Astrocyte (in vitro differentiated cells and primary cell): Measurements from ENCODE around the gene KANSL1L. TPM values are rescaled to one million over a fixed set of nuclear protein-coding genes. Genes with fewer than 3 reads are reported as not detected.

Experiments used
- DNase-seq: peaks from one replicate; pipeline ENCODE4 v3.0.0-alpha.2; 2010; ENCODE audit warnings: low read depth
- FAIRE-seq: peaks from 2 replicates; lab custom pipeline; 2011; peaks lifted over from hg19 to GRCh38; lab: Jason Lieb, UNC
- H2AFZ ChIP-seq: 2 replicates; pipeline ENCODE4 v1.6.0; 2012; ENCODE audit warnings: low read depth, low read length, inconsistent platforms
- H3K27ac ChIP-seq: 2 replicates; pipeline ENCODE4 v1.5.1; 2011; ENCODE audit warnings: low read depth, low read length, inconsistent platforms
- H3K27me3 ChIP-seq: 2 replicates; pipeline ENCODE4 v1.6.0; 2011; ENCODE audit warnings: low read length, inconsistent platforms; ENCODE audit not compliant: insufficient read depth
- H3K36me3 ChIP-seq: 2 replicates; pipeline ENCODE4 v1.5.1; 2011; ENCODE audit warnings: low read length, inconsistent platforms; ENCODE audit not compliant: insufficient read depth
- H3K4me1 ChIP-seq: 2 replicates; pipeline ENCODE4 v1.5.1; 2011; ENCODE audit warnings: low read length, inconsistent platforms; ENCODE audit not compliant: insufficient read depth
- H3K4me2 ChIP-seq: 2 replicates; pipeline ENCODE4 v1.6.0; 2012; ENCODE audit warnings: low read length, inconsistent platforms
- H3K4me3 ChIP-seq: 2 replicates; pipeline ENCODE4 v1.5.1; 2011; ENCODE audit warnings: low read depth, mild to moderate bottlenecking, low read length, inconsistent platforms; ENCODE audit not compliant: insufficient read depth
- H3K79me2 ChIP-seq: 2 replicates; pipeline ENCODE4 v1.6.0; 2012; ENCODE audit warnings: mild to moderate bottlenecking, low read length, inconsistent platforms; ENCODE audit not compliant: insufficient read depth
- H3K9ac ChIP-seq: 2 replicates; pipeline ENCODE4 v1.6.0; 2012; ENCODE audit warnings: mild to moderate bottlenecking, low read length, inconsistent platforms
- H3K9me3 ChIP-seq: 2 replicates; pipeline ENCODE4 v1.5.1; 2012; ENCODE audit warnings: low read depth, mild to moderate bottlenecking, low read length, inconsistent platforms; ENCODE audit not compliant: insufficient read depth
- H4K20me1 ChIP-seq: 2 replicates; pipeline ENCODE4 v1.6.0; 2012; ENCODE audit warnings: low read length, inconsistent platforms; ENCODE audit not compliant: insufficient read depth
- H3K27ac Mint-ChIP-seq: one replicate; pipeline ENCODE4 v1.8.0; 2021; ENCODE audit warnings: mild to moderate bottlenecking, mixed read lengths; ENCODE audit not compliant: unreplicated experiment
- H3K27me3 Mint-ChIP-seq: one replicate; pipeline ENCODE4 v1.8.0; 2021; ENCODE audit warnings: low read depth, mixed read lengths; ENCODE audit not compliant: unreplicated experiment
- H3K36me3 Mint-ChIP-seq: one replicate; pipeline ENCODE4 v1.8.0; 2021; ENCODE audit warnings: low read depth, mixed read lengths; ENCODE audit not compliant: unreplicated experiment
- H3K4me1 Mint-ChIP-seq: one replicate; pipeline ENCODE4 v1.8.0; 2021; ENCODE audit warnings: low read depth, mixed read lengths; ENCODE audit not compliant: unreplicated experiment
- H3K4me3 Mint-ChIP-seq: one replicate; pipeline ENCODE4 v1.8.0; 2021; ENCODE audit warnings: mild to moderate bottlenecking, moderate library complexity, mixed read lengths; ENCODE audit not compliant: unreplicated experiment
- H3K9me3 Mint-ChIP-seq: one replicate; pipeline ENCODE4 v1.8.0; 2021; ENCODE audit warnings: mild to moderate bottlenecking, mixed read lengths; ENCODE audit not compliant: unreplicated experiment
- CTCF ChIP-seq: IDR thresholded peaks from 2 replicates; pipeline ENCODE4 v1.5.1; 2011; ENCODE audit warnings: low read depth, mild to moderate bottlenecking, inconsistent platforms, low read length, moderate library complexity; ENCODE audit not compliant: insufficient read depth
- EZH2 ChIP-seq: IDR thresholded peaks from 2 replicates; pipeline ENCODE4 v1.6.1; 2012; ENCODE audit warnings: mild to moderate bottlenecking, low read length, inconsistent platforms; ENCODE audit not compliant: insufficient read depth
- total RNA-seq: library from RNA; stranded (reverse); gene quantifications from 2 replicates; pipeline ENCODE4 v1.2.1, GENCODE V29; 2021

The KANSL1L gene
- total RNA-seq, 1 donor from 2014 or later = 7.5 TPM

- no peaks in the 10 kb centered on the region for H3K4me1 ChIP-seq
- Mint-ChIP-seq H3K36me3 (peaks cover 2% of the 10 kb centered on the region), H3K27me3 (no peaks in the 10 kb centered on the region), H3K9me3 (no peaks in the 10 kb centered on the region), H3K4me3 (no peak overlapping the region), H3K27ac (no peak overlapping the region), H3K4me1 (peaks cover 6% of the 10 kb centered on the region)
- no peak overlapping the region for H2AFZ ChIP-seq
- H4K20me1 ChIP-seq = no peaks in the 10 kb centered on the region
- no peak overlapping the region for H3K4me3 ChIP-seq
- H3K36me3 ChIP-seq = no peaks in the 10 kb centered on the region
- H3K79me2 ChIP-seq = no peaks in the 10 kb centered on the region
- no peaks in the 10 kb centered on the region for H3K9me3 ChIP-seq
- no peak overlapping the region for H3K4me2 ChIP-seq
- FAIRE-seq = no peak
- no peak overlapping the region for H3K27ac ChIP-seq
- H3K27me3 ChIP-seq = no peaks in the 10 kb centered on the region
- TF ChIP-seq CTCF (no peak), EZH2 (no peak)
- H3K9ac ChIP-seq = no peak overlapping the region
- DNase-seq = no peak
Measured at GRCh38 chr2:210072493-210072892, 98.7 kb downstream of the KANSL1L start.

- no peak overlapping the region for H3K9ac ChIP-seq
- no peak overlapping the region for H3K4me2 ChIP-seq
- no peak overlapping the region for H3K4me3 Mint-ChIP-seq
- H3K79me2 ChIP-seq = no peaks in the 10 kb centered on the region
- no peak overlapping the region for H3K4me3 ChIP-seq
- H4K20me1 ChIP-seq = no peaks in the 10 kb centered on the region
- DNase-seq (no peak), FAIRE-seq (no peak)
- no peaks in the 10 kb centered on the region for H3K4me1 ChIP-seq
- no peaks in the 10 kb centered on the region for H3K9me3 Mint-ChIP-seq
- no peaks in the 10 kb centered on the region for H3K27me3 ChIP-seq
- H3K27ac ChIP-seq = no peak overlapping the region
- no peak for TF ChIP-seq CTCF
- TF ChIP-seq EZH2 = no peak
- H3K4me1 Mint-ChIP-seq = no peaks in the 10 kb centered on the region
- no peaks in the 10 kb centered on the region for H3K27me3 Mint-ChIP-seq
- H3K27ac Mint-ChIP-seq = no peak overlapping the region
- H3K9me3 ChIP-seq = no peaks in the 10 kb centered on the region
- H3K36me3 ChIP-seq = peaks cover 3% of the 10 kb centered on the region
- no peak overlapping the region for H2AFZ ChIP-seq
- H3K36me3 Mint-ChIP-seq = peaks cover 4% of the 10 kb centered on the region
Measured at GRCh38 chr2:210063306-210063705, 107.9 kb downstream of the KANSL1L start.

- Mint-ChIP-seq H3K4me3 (no peak overlapping the region), H3K4me1 (no peaks in the 10 kb centered on the region), H3K27me3 (no peaks in the 10 kb centered on the region), H3K9me3 (peaks cover 13% of the 10 kb centered on the region), H3K36me3 (peaks cover 6% of the 10 kb centered on the region), H3K27ac (no peak overlapping the region)
- H2AFZ ChIP-seq = no peak overlapping the region
- no peak overlapping the region for H3K4me3 ChIP-seq
- no peaks in the 10 kb centered on the region for H3K36me3 ChIP-seq
- H3K79me2 ChIP-seq = no peaks in the 10 kb centered on the region
- no peak overlapping the region for H3K9ac ChIP-seq
- DNase-seq (no peak), FAIRE-seq (no peak)
- no peaks in the 10 kb centered on the region for H4K20me1 ChIP-seq
- H3K27me3 ChIP-seq = no peaks in the 10 kb centered on the region
- no peaks in the 10 kb centered on the region for H3K4me1 ChIP-seq
- no peak for TF ChIP-seq EZH2
- TF ChIP-seq CTCF = no peak
- no peaks in the 10 kb centered on the region for H3K9me3 ChIP-seq
- no peak overlapping the region for H3K4me2 ChIP-seq
- no peak overlapping the region for H3K27ac ChIP-seq
Measured at GRCh38 chr2:210055825-210056224, 115.4 kb downstream of the KANSL1L start.
